HG02623 (cell line): Measurements from ENCODE around the gene ZNF385B.
"Not testable (repeated sequence)": the region's sequence is repeated elsewhere in the genome, so short reads cannot be mapped to it uniquely, and the experiment has no call there.

ENCODE experiments used
- ATAC-seq: cut with Tn5 transposase; IDR thresholded peaks from one replicate; pipeline ENCODE4 v1.9.1; 2021; ENCODE audit warnings: moderate library complexity; ENCODE audit not compliant: unreplicated experiment

Gene ZNF385B

DNA sequence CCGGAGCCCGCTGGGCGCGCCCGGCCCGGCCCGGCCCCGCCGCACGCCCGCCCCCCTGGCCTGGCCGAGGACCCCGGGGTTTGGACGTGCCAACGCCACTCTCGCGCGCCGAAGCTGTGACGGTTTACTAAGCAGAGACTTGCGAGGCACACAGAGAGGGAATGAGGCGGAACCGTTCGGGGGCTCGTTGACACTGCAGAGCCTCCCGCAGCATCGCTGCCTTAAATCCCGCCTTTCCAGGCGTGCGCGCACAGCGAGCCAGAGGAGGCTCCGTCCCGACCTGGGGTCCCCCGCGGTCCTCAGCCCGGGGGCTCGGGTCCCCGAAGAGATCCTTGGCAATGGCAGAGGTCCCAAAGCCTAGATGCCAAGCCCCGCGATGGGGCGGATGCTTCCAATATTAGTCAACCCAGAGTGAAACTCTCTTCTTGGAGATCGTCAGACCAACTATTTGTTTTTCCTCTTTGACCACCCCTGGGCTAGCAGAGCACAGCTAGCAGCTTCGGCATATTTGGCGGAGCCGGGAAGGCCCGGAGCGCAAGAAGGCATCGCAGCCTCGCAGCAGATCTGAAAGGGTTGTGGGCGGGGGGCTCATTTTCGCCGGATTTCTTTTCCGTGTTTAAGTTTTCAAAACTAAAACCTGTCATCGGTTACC lies at the start of gene ZNF385B:
Gene ZNF385B, minus strand, starts transcription at position 197 of the 652 bp plus-strand sequence.
- ATAC-seq, result no peak

DNA sequence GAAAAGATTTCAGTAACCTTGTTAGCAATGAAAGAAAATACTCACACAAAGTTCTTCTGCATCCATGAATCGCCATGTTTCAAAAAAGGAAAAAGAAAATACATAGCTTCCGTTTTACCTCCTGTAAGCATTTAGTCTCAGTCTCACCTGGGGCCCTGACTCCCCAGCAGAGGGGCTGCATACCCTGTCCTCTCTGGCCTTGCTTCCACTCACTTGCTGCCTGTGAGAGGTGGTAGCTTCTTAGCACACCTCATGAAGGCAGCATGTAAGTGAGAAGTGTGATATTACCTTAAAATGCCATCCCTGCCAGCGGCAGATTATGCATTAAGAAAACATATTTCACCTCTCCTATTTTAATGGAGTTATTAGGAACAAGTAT lies 49.3 kb upstream of the ZNF385B start:
- ATAC-seq, result no peak

DNA sequence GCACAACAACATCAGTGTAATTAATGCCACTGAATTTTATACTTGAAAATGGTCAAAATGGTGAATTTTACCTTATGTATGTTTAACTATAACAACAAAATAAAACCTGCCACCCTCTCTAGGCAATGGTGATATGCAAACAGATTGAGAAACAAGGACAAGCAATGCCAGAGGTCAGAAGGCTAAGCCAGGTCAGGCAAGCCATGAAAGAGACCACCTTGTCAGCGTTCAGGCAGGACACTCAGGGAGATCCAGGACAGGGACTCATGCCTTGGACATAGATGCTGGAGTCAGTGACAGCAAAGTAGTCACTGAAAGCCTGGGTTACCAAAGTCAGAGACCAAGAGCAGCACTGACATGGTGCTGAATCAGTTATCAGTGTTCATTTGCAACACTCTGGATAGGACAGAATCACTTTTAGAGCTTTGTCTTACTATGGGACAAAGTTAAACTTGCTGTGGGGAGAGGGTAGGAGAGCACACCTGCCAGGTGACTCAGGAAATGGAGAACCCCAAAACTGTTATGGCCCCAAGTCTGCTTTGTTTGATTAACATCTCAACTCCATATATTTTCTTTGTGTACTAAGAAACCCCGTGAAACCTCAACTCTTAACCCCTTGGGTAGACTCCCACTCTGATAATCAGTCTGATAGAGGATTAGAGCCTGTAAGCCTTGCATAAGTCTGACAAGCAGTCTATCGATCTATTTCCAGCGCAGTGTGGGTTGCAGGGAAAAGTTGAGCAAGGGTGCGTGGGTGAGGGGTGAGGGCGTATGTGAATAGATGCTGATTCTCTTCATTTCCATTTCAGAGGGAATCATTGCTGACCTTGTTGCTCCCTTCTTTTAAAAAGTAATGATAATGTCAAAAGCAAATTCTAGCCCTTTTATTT lies 48.7 kb upstream of the ZNF385B start:
- ATAC-seq, result no peak

DNA sequence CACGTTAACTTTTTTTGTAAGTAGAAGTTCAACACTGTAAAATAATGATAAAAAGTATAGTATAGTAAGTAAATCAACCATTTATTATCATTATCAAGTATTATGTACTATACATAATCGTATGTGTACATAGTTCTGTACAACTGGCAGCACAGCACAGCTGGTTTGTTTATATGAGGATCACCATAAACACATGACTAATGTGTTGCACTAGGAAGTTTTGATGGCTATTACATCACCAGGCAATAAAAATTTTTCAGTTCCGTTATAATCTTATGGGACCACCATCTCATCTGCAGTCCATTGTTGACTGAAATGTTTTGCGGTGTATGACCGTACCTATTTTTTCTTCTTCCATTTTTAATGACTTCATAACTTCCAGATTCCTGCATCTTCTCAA lies 39.2 kb upstream of the ZNF385B start:
- no peak for ATAC-seq

DNA sequence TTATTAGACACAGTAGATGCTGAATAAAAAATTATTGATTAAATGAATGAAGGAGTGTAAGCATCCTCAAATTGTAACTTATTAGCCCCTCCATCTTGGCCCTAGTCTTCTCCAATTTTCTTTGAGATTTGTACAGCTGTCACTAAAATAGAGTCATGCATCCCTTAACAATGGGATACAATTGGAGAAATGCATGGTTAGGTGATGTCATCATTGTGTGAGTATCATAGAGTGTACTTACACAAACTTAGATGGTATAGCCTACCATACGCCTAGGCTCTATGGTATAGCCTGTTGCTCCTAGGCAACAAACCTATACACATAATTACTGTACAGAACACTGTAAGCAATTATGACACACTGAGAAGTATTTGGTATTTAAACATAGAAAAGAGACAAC lies 38.3 kb upstream of the ZNF385B start:
- ATAC-seq, result no peak

DNA sequence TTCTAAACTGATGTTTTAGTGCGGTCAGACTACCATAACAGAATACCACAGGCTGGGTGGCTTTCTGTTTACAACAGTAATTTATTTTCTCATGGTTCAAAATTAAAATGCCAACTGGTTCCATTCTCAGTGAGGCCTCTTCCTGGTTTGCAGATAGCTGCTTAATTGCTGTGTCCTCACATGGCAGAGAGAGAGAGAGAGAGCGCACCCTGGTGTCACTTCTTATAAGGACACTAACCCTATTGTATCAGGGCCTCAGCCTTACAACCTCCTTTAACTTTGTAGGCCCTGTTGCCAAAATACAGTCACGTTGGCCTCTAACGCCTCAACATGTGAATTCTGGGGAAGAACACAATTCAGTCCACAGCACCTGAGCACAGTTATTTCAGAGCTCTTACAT lies 37.5 kb upstream of the ZNF385B start:
- ATAC-seq, result no peak

DNA sequence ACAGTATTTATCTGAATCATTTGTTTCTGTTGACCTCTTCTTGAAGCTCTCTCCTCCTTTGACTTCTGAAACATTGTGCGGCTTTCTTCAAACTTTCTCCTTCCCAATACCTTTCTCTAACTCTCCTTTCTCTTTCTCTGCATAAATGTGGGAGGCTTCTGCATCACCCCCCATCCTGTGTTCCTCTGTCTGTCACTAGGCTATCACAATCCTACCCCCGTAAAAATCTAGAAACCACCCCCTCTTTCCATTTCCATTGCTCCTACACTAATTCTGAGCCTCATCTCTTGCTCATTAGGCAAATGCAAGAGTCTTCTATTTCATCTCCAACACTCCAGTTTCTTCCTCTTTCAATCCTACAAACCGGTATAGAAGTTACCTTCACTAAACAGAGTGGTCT lies 32.2 kb upstream of the ZNF385B start:
- ATAC-seq, result no peak

DNA sequence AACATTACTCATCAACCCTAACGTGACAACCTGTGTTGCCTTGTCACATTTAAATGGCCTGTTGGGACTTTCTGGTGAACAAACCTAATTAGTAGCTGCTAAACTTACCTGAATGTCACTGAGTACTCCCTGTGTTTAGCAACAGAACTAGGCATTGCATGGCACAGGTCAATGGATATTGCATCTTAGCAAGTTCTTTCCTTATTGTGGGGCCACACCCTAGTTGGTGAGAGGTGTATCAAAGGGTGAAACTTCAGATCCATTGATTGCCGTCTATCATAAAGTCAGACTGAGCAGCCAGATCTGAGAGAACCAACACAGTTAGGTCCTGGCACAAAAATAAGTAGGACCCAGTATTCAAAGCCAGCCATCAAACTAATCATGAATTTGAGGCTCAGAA lies 29.8 kb upstream of the ZNF385B start:
- no peak for ATAC-seq

DNA sequence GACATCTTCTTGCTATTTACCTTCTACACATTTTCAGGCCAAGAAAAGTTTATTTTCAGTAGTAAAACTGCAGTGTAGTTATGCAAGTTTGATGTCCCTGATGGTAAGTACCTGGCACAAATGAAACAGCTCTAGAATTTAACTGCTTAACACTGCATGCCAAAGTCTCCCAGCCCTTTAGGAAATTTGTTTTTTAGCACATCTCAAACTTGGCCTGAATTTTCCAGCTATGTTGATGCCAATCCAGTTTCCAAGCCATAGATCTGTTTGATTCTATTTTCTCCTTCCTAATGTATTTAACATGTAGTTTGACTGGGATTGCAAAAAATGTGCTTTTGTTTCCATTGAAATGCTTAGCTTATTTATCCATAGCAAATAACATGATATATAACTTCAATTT lies 29.3 kb upstream of the ZNF385B start:
- no peak for ATAC-seq

DNA sequence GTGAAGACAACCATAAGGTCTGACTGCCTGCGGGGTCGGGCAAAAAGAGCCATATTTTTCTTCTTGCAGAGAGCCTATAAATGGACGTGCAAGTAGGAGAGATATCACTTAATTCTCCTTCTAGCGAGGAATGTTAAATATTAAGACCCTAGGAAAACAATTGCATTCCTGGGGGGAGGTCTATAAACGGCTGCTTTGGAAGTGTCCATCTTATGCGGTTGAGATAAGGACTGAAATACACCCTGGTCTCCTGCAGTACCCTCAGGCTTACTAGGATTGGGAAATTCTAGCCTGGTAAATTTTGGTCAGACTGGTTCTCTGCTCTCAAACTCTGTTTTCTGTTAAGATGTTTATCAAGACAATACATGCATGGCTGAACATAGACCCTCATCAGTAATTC lies 27.2 kb upstream of the ZNF385B start:
- ATAC-seq, result not testable (repeated sequence)

DNA sequence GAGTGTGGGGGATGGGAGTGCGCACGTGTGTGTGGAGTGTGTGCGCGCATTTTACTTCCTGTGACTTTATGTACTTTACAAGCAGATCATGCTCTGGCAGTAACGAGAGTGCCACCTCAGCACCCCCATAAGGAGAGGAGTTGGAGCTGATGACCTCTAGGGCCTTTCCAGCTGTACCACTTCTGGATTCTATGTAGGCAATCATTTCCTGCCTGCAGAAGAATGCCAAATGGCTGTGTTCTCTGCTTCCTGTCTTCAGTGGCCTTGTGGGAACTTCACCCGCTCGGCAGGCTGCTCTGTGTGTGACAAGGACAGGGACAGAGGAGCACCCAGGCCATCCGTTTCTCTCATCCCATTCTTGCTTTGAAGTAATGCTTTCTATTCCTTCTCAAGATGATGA lies 22.8 kb upstream of the ZNF385B start:
- ATAC-seq, result no peak

DNA sequence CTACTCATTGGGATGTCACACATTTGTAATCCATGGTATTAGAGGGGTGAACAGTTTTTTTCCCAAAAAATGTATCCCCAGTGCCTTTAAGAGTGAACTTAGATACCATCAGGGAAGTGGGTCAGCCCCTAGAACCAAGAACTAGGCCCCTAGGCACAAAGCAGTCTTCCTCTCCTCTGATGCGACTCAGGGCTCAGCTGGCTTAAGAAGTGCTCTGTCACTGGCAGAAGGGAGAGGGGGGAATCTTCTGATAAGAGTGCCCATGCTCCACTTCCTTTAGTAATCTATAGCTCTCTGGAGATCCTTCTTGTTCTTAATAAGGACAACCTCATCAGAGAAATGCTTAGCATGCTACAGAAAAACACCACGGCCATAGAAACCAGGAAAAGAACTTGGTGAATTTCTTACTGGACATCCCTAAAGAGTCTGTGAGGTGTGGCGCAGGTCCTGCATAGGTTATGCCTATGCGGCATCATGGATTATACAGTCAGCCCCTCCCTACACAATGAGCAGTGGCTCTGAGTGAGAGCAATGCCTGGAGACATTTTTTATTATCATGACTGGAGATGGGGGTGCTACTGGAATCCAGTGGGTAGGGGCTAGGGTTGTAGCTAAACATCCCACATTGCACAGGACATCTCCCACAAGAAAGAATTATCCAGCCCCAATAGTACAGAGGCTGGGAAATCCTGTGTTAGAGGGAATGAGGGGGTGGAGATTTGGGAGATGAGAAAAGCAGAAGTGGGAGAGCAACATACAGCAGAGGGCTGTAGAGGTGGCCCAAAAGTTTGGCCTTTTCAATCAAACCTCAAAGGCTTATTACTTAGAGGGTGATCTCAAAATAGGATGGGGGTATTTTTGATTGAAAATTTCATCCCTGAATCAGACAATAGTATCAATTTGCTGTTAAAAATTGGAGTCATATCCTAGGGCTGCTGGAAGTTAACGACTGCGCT lies 21.7 kb upstream of the ZNF385B start:
- ATAC-seq, result no peak

DNA sequence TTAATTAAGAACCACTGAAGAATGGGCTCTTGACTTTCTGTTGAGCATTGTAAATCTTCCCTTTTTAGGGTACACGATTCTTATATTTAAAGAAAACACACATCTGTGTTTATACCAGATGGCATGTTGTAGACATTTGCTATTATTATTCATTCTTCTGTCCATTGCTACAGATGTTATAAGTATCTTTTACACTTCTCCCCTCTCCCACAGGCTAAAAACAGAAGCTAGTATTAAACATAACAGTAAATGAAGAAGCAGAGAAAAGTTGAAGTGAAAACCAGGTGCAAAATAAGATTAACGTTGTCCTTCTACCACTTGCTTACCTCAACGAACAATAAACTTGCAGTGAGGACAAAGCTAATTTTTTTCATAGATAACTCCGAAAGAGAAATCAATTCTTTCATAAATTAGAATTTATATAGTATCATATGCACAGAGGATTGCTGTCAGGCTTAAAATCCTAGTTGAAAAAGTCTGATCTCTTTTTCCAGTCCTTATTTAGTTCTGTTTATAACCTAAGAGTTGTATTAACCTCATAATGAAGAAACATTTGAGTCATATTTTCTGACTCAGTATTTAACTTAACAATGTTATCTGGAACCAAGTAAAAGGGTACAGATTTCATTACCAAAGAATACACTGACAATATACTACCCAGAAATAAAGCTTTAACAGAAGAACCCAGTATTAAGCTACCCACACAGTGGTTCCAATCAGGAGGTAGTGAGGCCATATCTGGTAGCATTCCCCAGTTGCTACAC lies 16.4 kb upstream of the ZNF385B start:
- no peak for ATAC-seq

DNA sequence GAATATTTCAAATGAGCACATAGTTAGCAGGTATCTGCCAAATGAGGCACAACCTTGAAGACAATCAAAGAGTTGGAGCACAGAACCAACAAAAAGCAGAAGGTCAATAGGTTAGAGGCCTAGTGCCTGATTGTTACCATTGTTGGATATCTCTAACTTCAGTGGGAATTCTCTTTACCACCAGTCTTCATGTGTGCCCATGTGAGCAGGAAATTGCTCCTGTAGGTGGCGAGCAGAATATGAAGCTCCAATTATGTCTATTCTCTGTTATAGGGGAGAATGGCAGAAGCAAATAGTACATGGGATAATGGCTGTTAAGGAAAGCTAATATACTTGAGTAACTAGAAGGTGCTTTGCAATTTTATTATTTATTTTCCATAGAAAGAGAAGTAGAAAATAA lies 14.9 kb upstream of the ZNF385B start:
- no peak for ATAC-seq

DNA sequence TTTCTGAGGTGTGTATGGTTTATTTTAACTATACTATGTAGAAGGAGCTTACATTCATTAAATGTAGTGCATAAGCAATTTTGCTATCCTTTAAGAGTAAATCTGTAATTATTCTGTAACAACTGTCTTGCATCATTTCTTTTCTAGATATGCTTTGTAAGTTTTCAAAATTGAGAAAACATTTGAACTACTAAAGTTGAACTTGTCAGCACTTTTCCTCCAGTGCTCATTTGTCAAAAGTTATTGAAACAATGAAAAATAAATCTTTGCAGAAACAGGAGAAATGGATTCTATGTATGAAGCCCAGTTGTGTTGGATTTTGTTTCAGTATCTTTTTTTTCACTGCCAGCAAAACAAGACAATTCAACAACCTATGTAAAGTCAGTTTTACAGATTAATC lies 14.5 kb upstream of the ZNF385B start:
- no peak for ATAC-seq

DNA sequence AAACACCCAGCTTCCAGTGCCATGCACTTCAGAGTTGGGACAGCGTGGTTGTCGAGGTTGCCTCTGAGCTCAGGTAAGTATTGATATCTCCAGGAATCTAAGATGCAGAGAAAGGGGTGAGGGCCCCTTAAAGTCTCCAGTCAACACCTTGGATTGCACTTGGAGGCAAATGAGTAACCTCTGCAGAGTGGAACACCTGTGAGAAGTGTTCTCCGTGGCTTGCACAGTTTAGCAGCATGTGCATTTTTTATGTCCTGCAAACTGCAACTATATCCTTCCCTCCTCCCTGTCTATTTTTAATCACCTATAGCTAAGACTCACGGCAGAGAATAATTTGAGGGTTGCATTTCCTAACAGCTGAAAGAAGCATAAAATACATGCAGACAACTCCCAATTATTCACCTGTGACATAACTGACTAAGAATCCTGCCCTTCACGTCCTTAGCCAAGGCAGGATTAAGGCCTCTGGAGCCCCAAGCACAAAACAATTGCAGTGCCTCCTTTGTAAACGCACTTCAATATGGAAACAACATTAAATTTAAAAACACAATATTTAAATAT lies 1.6 kb upstream of the ZNF385B start:
- ATAC-seq, result no peak

DNA sequence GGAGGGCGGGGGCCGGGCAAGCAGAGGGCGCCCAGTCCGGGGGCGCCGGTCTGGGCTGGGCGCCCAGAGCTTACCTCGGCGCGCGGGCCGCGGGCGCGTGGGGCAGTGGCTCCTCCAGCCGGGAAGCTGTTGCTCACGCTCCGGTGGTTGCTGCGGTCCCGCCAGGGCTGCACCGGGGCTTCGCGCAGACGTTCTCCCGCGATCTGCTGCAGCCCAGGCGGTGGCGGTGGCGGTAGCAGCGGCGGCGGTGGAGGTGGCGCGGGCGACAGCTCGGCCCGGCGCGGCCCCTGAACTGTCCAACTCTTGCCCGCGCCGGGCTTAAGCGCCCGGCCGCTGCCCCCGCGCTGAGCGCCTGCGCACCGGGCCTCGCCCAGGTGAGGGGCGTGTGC lies 391 bp downstream of the ZNF385B start:
- no peak for ATAC-seq

DNA sequence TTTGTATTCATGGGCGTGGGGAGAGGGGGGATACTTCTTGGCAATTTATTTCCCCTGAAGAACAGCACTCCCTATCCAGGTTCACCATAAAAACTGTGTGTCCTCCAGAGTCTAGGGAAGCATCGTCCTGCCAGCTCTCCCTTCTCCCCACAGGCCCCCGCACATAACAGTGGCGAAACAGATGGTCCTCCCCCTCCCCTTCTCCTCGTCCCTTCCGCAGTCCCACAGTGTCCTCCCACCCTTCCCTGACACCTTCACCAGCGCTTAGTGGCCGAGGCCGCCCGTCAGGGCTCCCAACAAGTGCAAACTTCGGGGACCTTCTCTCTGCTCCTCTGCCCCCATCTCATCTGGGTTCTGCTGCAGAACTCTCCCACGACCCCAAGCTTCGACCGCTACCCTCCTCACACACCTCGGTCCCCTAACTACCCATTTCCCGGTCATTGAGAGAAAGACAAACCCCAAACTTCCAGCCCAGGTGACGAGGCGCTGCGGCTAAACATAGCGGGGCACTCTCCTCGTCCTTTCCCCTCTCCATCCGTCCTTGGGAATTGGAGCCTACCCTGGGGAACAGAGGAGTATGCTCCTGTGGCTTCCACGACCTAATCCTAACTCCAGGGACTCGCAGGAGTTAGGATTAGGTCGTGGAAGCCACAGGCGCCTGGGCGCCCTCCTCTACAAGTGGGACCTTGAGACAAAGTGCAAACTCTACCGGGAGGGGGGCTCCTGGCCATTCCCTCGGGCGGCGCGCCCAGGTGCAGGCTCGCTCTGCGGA lies 971 bp downstream of the ZNF385B start:
- ATAC-seq, result no peak

DNA sequence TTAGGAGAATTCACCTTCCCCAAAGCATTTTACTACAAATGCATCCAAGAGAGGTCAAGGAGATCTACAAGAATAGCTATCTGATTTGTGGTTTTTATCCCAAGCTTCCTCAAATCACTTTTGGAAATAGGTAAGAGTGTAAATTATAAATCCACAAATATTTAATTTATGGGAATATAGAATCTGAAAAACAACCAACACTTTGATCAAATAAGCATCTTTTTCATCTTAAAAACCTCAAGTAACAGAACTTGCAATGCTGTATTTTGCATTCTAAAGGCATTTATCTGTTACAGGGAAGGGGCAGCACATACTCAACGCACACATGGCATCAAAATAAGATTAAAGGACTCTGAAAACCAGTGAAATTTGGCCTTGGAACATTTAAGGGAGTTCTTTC lies 1.9 kb downstream of the ZNF385B start:
- no peak for ATAC-seq

DNA sequence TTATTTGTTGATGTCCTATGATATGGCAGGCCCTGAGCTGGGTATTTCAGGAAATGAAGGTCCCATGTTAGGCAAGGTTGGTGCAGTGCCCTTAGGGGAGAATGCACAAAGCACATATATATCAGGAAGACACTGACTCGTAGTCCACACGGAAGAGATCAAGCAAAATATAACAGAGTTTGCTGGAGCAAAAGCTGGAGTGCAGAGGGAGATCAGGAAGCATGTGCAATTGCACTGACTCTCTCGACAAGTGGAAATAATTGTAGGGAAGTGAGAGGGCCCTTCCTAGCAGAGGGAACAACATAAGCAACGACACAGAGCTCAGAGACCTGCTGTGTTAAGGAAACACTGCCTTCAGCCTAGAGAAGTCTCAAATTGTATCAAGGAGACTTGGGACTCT lies 4.2 kb downstream of the ZNF385B start:
- no peak for ATAC-seq
